Measurements from ENCODE around the gene PAPPA. TPM values are rescaled to one million over a fixed set of nuclear protein-coding genes. Genes with fewer than 3 reads are reported as not detected.

The PAPPA gene
- polyA plus RNA-seq, 1 of the 3 experiments (the other 2 are of a cell fraction), result 44.5 TPM

DNA sequence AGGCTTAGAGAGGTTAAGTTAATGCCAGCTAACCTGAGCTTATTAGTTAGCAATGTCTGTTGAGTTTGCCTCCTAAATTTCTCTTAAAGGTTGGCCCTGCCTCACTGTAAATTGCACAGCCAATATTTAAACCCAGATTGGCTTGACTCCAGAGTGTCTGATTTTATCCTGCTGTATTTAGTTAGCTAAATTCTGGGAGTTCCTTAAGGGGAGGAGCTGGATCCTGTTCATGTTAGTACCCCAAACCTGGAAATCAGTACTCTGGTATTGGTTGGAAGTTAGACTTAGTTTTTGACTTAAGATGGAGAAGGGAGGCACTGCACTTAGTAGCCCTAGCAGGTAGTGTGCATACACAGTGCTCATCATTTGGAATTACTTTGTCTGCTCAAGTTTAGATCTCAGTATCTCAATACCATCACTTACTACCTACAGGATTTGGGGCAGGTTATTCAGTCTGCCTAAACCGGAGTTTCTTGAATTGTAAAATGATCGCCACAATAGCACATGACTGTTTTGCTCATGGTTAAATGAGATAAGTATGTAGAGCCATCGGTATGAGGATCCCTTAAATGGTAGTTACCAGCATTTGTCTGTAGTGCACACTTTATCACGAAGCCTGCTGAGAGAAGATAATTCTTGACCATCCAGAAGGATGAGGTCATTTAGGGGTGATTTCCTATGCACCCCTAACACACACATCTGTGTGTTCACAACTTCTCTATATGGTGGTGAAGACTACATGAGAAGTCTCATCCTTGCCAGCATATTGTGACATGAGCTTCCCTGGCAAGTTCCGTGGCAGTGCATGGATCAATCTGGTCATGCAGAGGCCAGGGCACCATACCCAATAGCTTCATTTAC lies 268.8 kb downstream of the PAPPA start:
- Histone ChIP-seq H3K9ac (no peak overlapping the region), H3K9me2 (no peaks in the 10 kb centered on the region), H4K20me1 (ENCODE audit: insufficient read depth) (no peaks in the 10 kb centered on the region), H3F3A (replicated peaks; ENCODE audit: insufficient read depth) (no peaks in the 10 kb centered on the region), H2AFZ (ENCODE audit: low read depth) (no peak overlapping the region), H3K27ac (ENCODE audit: low read depth in 2 of 2, low read length in 1 of 2) (no peak overlapping the region), H3K4me2 (no peak overlapping the region), H3K27me3 (ENCODE audit: insufficient read depth) (no peaks in the 10 kb centered on the region), H3K4me1 (ENCODE audit: control insufficient read depth in 1 of 2, insufficient read depth in 2 of 2, low read depth in 1 of 2, low read length in 1 of 2) (no peaks in the 10 kb centered on the region), H3K36me3 (replicated peaks in 1 of 2; ENCODE audit: control insufficient read depth in 1 of 2, insufficient read depth in 2 of 2, low read length in 1 of 2) (peaks cover 0 to 23% of the 10 kb centered on the region in 2 experiments), H3K79me2 (ENCODE audit: insufficient read depth) (no peaks in the 10 kb centered on the region), H3K9me3 (no peaks in the 10 kb centered on the region), H3K4me3 (ENCODE audit: low read depth in 2 of 2, low read length in 1 of 2) (no peak overlapping the region)
- DNase-seq, result no peak
- ChIA-PET CTCF (interaction anchor here (1.1 kb wide), 1 partner anchor 11 kb away, joined by 3 read pairs; no protein-coding TSS in a partner anchor), POLR2A (no interaction called here)
- TF ChIP-seq, protein P1, sequence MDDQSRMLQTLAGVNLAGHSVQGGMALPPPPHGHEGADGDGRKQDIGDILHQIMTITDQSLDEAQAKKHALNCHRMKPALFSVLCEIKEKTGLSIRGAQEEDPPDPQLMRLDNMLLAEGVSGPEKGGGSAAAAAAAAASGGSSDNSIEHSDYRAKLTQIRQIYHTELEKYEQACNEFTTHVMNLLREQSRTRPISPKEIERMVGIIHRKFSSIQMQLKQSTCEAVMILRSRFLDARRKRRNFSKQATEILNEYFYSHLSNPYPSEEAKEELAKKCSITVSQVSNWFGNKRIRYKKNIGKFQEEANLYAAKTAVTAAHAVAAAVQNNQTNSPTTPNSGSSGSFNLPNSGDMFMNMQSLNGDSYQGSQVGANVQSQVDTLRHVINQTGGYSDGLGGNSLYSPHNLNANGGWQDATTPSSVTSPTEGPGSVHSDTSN (IDR thresholded peaks at IDR 0.05), result no peak
- no peak for TF ChIP-seq CHD2 (IDR thresholded peaks at IDR 0.05; ENCODE audit: low read length, partially characterized antibody)
- TF ChIP-seq USF2 (IDR thresholded peaks at IDR 0.05; ENCODE audit: borderline replicate concordance, low read depth, low read length), result no peak
- no peak for TF ChIP-seq SMC3 (IDR thresholded peaks at IDR 0.05; ENCODE audit: low read depth, low read length)
- no peak for TF ChIP-seq FOXM1 (IDR thresholded peaks at IDR 0.05; ENCODE audit: low read depth)
- TF ChIP-seq IRF3 (IDR thresholded peaks at IDR 0.05; ENCODE audit: low read depth, low read length), result no peak
- TF ChIP-seq RCOR1 (IDR thresholded peaks at IDR 0.05; ENCODE audit: low read length), result no peak
- TF ChIP-seq NFIC (IDR thresholded peaks at IDR 0.05; ENCODE audit: borderline replicate concordance), result no peak
- TF ChIP-seq FOSL2 (IDR thresholded peaks at IDR 0.05; ENCODE audit: borderline replicate concordance, low read depth), result no peak
- 87% methylated on average over 5 of the region's 5 CpGs for WGBS (ENCODE audit: low lambda C conversion rate)

DNA sequence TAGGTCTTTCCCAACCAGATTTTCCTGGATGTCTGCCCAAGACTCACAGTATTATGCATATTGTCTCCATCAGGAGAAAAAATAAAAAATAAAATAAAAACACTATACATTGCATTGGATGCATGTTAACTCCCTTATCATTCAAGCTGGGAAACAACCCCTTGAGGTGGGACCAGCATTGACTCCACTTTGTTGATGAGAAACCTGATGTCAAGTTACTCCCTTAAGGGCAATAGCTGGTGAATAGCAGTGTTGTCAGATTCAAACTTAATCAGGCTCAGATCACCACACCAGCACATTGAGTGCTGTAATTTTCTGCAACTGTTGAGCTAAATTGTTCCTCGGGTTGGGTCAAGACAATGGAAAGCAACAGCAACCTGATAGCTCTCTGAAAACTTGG lies 269.6 kb downstream of the PAPPA start:
- H3K4me1 ChIP-seq (ENCODE audit: control insufficient read depth in 1 of 2, insufficient read depth in 2 of 2, low read depth in 1 of 2, low read length in 1 of 2), result no peaks in the 10 kb centered on the region
- no peak for DNase-seq
- H2AFZ ChIP-seq (ENCODE audit: low read depth), result no peak overlapping the region
- no peaks in the 10 kb centered on the region for H3K79me2 ChIP-seq (ENCODE audit: insufficient read depth)
- H3F3A ChIP-seq (replicated peaks; ENCODE audit: insufficient read depth), result no peaks in the 10 kb centered on the region
- H3K4me2 ChIP-seq, result no peak overlapping the region
- POLR2A ChIA-PET, result no interaction called here
- no peaks in the 10 kb centered on the region for H3K27me3 ChIP-seq (ENCODE audit: insufficient read depth)
- TF ChIP-seq EZH2phosphoT487 (IDR thresholded peaks at IDR 0.05; ENCODE audit: borderline replicate concordance, low read depth) (no peak), NFIC (IDR thresholded peaks at IDR 0.05; ENCODE audit: borderline replicate concordance) (no peak)
- TF ChIP-seq, protein P2, sequence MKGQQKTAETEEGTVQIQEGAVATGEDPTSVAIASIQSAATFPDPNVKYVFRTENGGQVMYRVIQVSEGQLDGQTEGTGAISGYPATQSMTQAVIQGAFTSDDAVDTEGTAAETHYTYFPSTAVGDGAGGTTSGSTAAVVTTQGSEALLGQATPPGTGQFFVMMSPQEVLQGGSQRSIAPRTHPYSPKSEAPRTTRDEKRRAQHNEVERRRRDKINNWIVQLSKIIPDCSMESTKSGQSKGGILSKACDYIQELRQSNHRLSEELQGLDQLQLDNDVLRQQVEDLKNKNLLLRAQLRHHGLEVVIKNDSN (IDR thresholded peaks at IDR 0.05; ENCODE audit: borderline replicate concordance, low read depth), result no peak
- H4K20me1 ChIP-seq (ENCODE audit: insufficient read depth), result no peaks in the 10 kb centered on the region
- no peak overlapping the region for H3K9ac ChIP-seq
- H3K9me3 ChIP-seq, result no peaks in the 10 kb centered on the region
- H3K9me2 ChIP-seq, result no peaks in the 10 kb centered on the region
- H3K4me3 ChIP-seq (ENCODE audit: low read depth in 2 of 2, low read length in 1 of 2), result no peak overlapping the region
- WGBS (ENCODE audit: low lambda C conversion rate), result 58% methylated on average over 1 of the region's 1 CpG
- CTCF ChIA-PET, result interaction anchor here (1.1 kb wide), 1 partner anchor 12 kb away, joined by 3 read pairs; no protein-coding TSS in a partner anchor
- no peak overlapping the region for H3K27ac ChIP-seq (ENCODE audit: low read depth in 2 of 2, low read length in 1 of 2)
- peaks cover 0 to 22% of the 10 kb centered on the region in 2 experiments for H3K36me3 ChIP-seq (replicated peaks in 1 of 2; ENCODE audit: control insufficient read depth in 1 of 2, insufficient read depth in 2 of 2, low read length in 1 of 2)
